ENCODE data around the gene TWF2. TPM values are rescaled to one million over a fixed set of nuclear protein-coding genes. Genes with fewer than 3 reads are reported as not detected.

The TWF2 gene
- total and polyA plus RNA-seq, 9 donors, result 14.3 to 56.3 (median 41.2) TPM

GRCh38 chr3:52222319-52223221, 16.4 kb downstream of the TWF2 start:
- Histone ChIP-seq H3K4me3 (no peak overlapping the region), H3K9me3 (no peaks in the 10 kb centered on the region), H3K27ac (no peak overlapping the region), H3K4me1 (ENCODE audit: insufficient read depth) (peaks cover 9% of the 10 kb centered on the region), H3K36me3 (no peaks in the 10 kb centered on the region), H3K27me3 (no peaks in the 10 kb centered on the region)
- TF ChIP-seq POLR2A (IDR thresholded peaks at IDR 0.05), result no peak
- no peak for TF ChIP-seq EP300 (IDR thresholded peaks at IDR 0.05)
- TF ChIP-seq, protein P1, sequence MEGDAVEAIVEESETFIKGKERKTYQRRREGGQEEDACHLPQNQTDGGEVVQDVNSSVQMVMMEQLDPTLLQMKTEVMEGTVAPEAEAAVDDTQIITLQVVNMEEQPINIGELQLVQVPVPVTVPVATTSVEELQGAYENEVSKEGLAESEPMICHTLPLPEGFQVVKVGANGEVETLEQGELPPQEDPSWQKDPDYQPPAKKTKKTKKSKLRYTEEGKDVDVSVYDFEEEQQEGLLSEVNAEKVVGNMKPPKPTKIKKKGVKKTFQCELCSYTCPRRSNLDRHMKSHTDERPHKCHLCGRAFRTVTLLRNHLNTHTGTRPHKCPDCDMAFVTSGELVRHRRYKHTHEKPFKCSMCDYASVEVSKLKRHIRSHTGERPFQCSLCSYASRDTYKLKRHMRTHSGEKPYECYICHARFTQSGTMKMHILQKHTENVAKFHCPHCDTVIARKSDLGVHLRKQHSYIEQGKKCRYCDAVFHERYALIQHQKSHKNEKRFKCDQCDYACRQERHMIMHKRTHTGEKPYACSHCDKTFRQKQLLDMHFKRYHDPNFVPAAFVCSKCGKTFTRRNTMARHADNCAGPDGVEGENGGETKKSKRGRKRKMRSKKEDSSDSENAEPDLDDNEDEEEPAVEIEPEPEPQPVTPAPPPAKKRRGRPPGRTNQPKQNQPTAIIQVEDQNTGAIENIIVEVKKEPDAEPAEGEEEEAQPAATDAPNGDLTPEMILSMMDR (IDR thresholded peaks at IDR 0.05), result no peak
- 79 to 86% (median 84%) methylated on average over 41 of the region's 41 CpGs for WGBS, 3 donors
- intact Hi-C loops (cut with DNase I), result loop anchor here in 3 of 4 donors (5.0 to 10.0 kb wide), 3 partner anchors 52 to 125 kb away; partner anchors contain the start of gene WDR82 (in 1 of the 3)
- DNase-seq, result peak in 2 of 5 donors; percentile 25 to 38

- H3K27me3 ChIP-seq, result no peaks in the 10 kb centered on the region
- 65 to 69% (median 66%) methylated on average over 32 to 34 of the region's 34 CpGs for WGBS, 3 donors
- H3K27ac ChIP-seq, result no peak overlapping the region
- no peaks in the 10 kb centered on the region for H3K36me3 ChIP-seq
- H3K4me3 ChIP-seq, result no peak overlapping the region
- TF ChIP-seq, protein P1 (IDR thresholded peaks at IDR 0.05), result no peak
- TF ChIP-seq EP300 (IDR thresholded peaks at IDR 0.05) (no peak), POLR2A (IDR thresholded peaks at IDR 0.05) (no peak)
- no peaks in the 10 kb centered on the region for H3K9me3 ChIP-seq
- DNase-seq, result peak; percentile 58 to 86 (median 79)
- intact Hi-C loops (cut with DNase I), result loop anchor here (2.0 to 10.0 kb wide), 4 partner anchors 53 to 126 kb away; partner anchors contain the start of gene WDR82 (in 1 of the 4)
- H3K4me1 ChIP-seq (ENCODE audit: insufficient read depth), result peaks cover 11% of the 10 kb centered on the region
Observed at GRCh38 chr3:52221563-52222318, 17.2 kb downstream of the TWF2 start.

DNA sequence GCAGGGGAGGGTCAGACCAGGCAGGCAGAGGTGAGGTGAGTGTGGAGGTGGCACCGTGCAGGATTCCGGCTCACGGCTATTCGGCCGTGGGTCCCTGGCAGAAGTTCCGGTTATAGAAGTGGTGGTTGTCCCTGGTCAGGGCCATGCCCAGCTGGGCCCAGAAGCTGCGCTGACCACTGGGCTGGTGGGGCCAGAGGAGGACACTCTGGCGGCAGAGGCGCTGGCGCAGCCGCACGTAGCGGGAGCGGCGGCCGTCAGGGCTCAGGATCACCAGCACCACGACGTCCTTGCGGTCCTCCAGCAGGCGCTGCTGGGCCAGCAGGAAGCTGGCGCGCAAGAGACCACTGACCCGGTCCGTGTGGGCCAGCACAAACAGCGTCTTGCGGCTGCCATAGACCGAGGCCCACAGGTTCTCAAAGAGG, 17.8 kb downstream of the TWF2 start:
- no peak overlapping the region for H3K27ac ChIP-seq
- intact Hi-C loops (cut with DNase I), result loop anchor here (2.0 to 10.0 kb wide), 4 partner anchors 54 to 126 kb away; partner anchors contain the start of gene WDR82 (in 1 of the 4)

More for the DNA sequence above, 17.8 kb downstream of the TWF2 start:
- WGBS, 3 donors, result 91 to 94% (median 92%) methylated on average over 27 of the region's 27 CpGs
- TF ChIP-seq, protein P1 (IDR thresholded peaks at IDR 0.05), result no peak
- TF ChIP-seq POLR2A (IDR thresholded peaks at IDR 0.05) (no peak), EP300 (IDR thresholded peaks at IDR 0.05) (no peak)
- H3K27me3 ChIP-seq, result no peaks in the 10 kb centered on the region
- peak in 3 of 5 donors; percentile 33 to 40 (median 36) for DNase-seq
- H3K9me3 ChIP-seq, result no peaks in the 10 kb centered on the region
- H3K36me3 ChIP-seq, result no peaks in the 10 kb centered on the region
- H3K4me1 ChIP-seq (ENCODE audit: insufficient read depth), result peaks cover 15% of the 10 kb centered on the region
- no peak overlapping the region for H3K4me3 ChIP-seq
